BLaER1 (cell line): ENCODE data around the gene FBXO15.

Experiments used
- H3K27ac ChIP-seq: shearing (Covaris generic); formaldehyde crosslinking; 2 replicates; pipeline ENCODE4 v1.8.1; 2022
- H3K27me3 ChIP-seq: shearing (Covaris generic); formaldehyde crosslinking; 2 replicates; pipeline ENCODE4 v1.8.1; 2022
- H3K36me3 ChIP-seq: shearing (Covaris generic); formaldehyde crosslinking; 2 replicates; pipeline ENCODE4 v1.8.1; 2022
- H3K4me1 ChIP-seq: shearing (Covaris generic); formaldehyde crosslinking; 2 replicates; pipeline ENCODE4 v1.8.1; 2022
- H3K4me2 ChIP-seq: shearing (Covaris generic); formaldehyde crosslinking; 2 replicates; pipeline ENCODE4 v1.8.1; 2022
- H3K4me3 ChIP-seq: shearing (Covaris generic); formaldehyde crosslinking; 2 replicates; pipeline ENCODE4 v1.8.1; 2022
- H3K9ac ChIP-seq: shearing (Covaris generic); formaldehyde crosslinking; 2 replicates; pipeline ENCODE4 v1.8.1; 2022
- H3K9me3 ChIP-seq: shearing (Covaris generic); formaldehyde crosslinking; 2 replicates; pipeline ENCODE4 v1.8.1; 2022
- H4K20me1 ChIP-seq: shearing (Covaris generic); formaldehyde crosslinking; 2 replicates; pipeline ENCODE4 v1.8.1; 2022
- Cebpa-rat ChIP-seq: shearing (Covaris generic); IDR thresholded peaks from 2 replicates; pipeline ENCODE4 v1.8.1; 2022

Gene FBXO15

GRCh38 chr18:74068296-74068695 is 79.3 kb downstream of the FBXO15 start:
- Histone ChIP-seq H3K27me3 (no peaks in the 10 kb centered on the region), H3K9me3 (no peaks in the 10 kb centered on the region), H4K20me1 (no peaks in the 10 kb centered on the region), H3K36me3 (no peaks in the 10 kb centered on the region), H3K4me2 (no peak overlapping the region), H3K4me1 (peaks cover 12% of the 10 kb centered on the region), H3K27ac (no peak overlapping the region), H3K9ac (no peak overlapping the region), H3K4me3 (no peak overlapping the region)
- TF ChIP-seq Cebpa-rat, result no peak

- Histone ChIP-seq H3K4me1 (peaks cover 12% of the 10 kb centered on the region), H3K9ac (no peak overlapping the region), H3K36me3 (no peaks in the 10 kb centered on the region), H4K20me1 (no peaks in the 10 kb centered on the region), H3K27me3 (no peaks in the 10 kb centered on the region), H3K27ac (no peak overlapping the region), H3K4me2 (no peak overlapping the region), H3K9me3 (no peaks in the 10 kb centered on the region), H3K4me3 (no peak overlapping the region)
- no peak for TF ChIP-seq Cebpa-rat
Observed at GRCh38 chr18:74066018-74066417, 81.6 kb downstream of the FBXO15 start.

GRCh38 chr18:74065366-74065765 is 82.3 kb downstream of the FBXO15 start:
- TF ChIP-seq Cebpa-rat, result no peak
- Histone ChIP-seq H3K36me3 (no peaks in the 10 kb centered on the region), H3K4me1 (peaks cover 12% of the 10 kb centered on the region), H4K20me1 (no peaks in the 10 kb centered on the region), H3K27me3 (no peaks in the 10 kb centered on the region), H3K9me3 (no peaks in the 10 kb centered on the region), H3K4me3 (no peak overlapping the region), H3K4me2 (no peak overlapping the region), H3K27ac (no peak overlapping the region), H3K9ac (no peak overlapping the region)

- peak overlapping the region; percentile 30 for H3K4me2 ChIP-seq
Observed at GRCh38 chr18:74064510-74064909, 83.1 kb downstream of the FBXO15 start.

GRCh38 chr18:74063557-74063956 is 84.1 kb downstream of the FBXO15 start:
- Histone ChIP-seq H3K36me3 (no peaks in the 10 kb centered on the region), H3K4me3 (no peak overlapping the region)

More at GRCh38 chr18:74064510-74064909, 83.1 kb downstream of the FBXO15 start:
- no peak overlapping the region for H3K4me3 ChIP-seq
- no peaks in the 10 kb centered on the region for H3K36me3 ChIP-seq
- peaks cover 12% of the 10 kb centered on the region for H3K4me1 ChIP-seq
- H3K9ac ChIP-seq, result no peak overlapping the region
- no peaks in the 10 kb centered on the region for H3K27me3 ChIP-seq
- H3K27ac ChIP-seq, result no peak overlapping the region
- TF ChIP-seq Cebpa-rat, result no peak
- H4K20me1 ChIP-seq, result no peaks in the 10 kb centered on the region
- H3K9me3 ChIP-seq, result no peaks in the 10 kb centered on the region

GRCh38 chr18:74063023-74063422 is 84.6 kb downstream of the FBXO15 start:
- H3K36me3 ChIP-seq, result no peaks in the 10 kb centered on the region
- no peak overlapping the region for H3K4me2 ChIP-seq
- H3K4me3 ChIP-seq, result no peak overlapping the region
- H3K4me1 ChIP-seq, result peaks cover 12% of the 10 kb centered on the region
- H3K9ac ChIP-seq, result no peak overlapping the region
- no peaks in the 10 kb centered on the region for H4K20me1 ChIP-seq
- no peak overlapping the region for H3K27ac ChIP-seq
- 0 out of 2 replicates have a peak, but pooled peaks cover under 1% of the 10 kb centered on the region for H3K9me3 ChIP-seq
- no peaks in the 10 kb centered on the region for H3K27me3 ChIP-seq
- no peak for TF ChIP-seq Cebpa-rat

More at GRCh38 chr18:74063557-74063956, 84.1 kb downstream of the FBXO15 start:
- Histone ChIP-seq H3K9ac (no peak overlapping the region), H3K27ac (no peak overlapping the region), H3K4me2 (no peak overlapping the region), H3K4me1 (peaks cover 12% of the 10 kb centered on the region), H3K27me3 (no peaks in the 10 kb centered on the region), H3K9me3 (no peaks in the 10 kb centered on the region), H4K20me1 (no peaks in the 10 kb centered on the region)
- TF ChIP-seq Cebpa-rat, result no peak

- no peaks in the 10 kb centered on the region for H4K20me1 ChIP-seq
- H3K36me3 ChIP-seq, result no peaks in the 10 kb centered on the region
- H3K27me3 ChIP-seq, result no peaks in the 10 kb centered on the region
- peaks cover 12% of the 10 kb centered on the region for H3K4me1 ChIP-seq
- no peak overlapping the region for H3K4me2 ChIP-seq
- H3K4me3 ChIP-seq, result no peak overlapping the region
- no peak overlapping the region for H3K9ac ChIP-seq
- no peak for TF ChIP-seq Cebpa-rat
- 0 out of 2 replicates have a peak, but pooled peaks cover 5% of the 10 kb centered on the region for H3K9me3 ChIP-seq
- H3K27ac ChIP-seq, result no peak overlapping the region
Observed at GRCh38 chr18:74062037-74062436, 85.6 kb downstream of the FBXO15 start.

GRCh38 chr18:74060579-74060978 is 87.1 kb downstream of the FBXO15 start:
- H3K27ac ChIP-seq, result no peak overlapping the region
- no peak overlapping the region for H3K4me2 ChIP-seq
- 0 out of 2 replicates have a peak, but pooled peaks cover 7% of the 10 kb centered on the region for H3K9me3 ChIP-seq
- no peak overlapping the region for H3K4me3 ChIP-seq
- no peak for TF ChIP-seq Cebpa-rat
- H3K4me1 ChIP-seq, result peaks cover 12% of the 10 kb centered on the region
- no peaks in the 10 kb centered on the region for H3K27me3 ChIP-seq
- no peaks in the 10 kb centered on the region for H3K36me3 ChIP-seq
- no peak overlapping the region for H3K9ac ChIP-seq
- H4K20me1 ChIP-seq, result no peaks in the 10 kb centered on the region

GRCh38 chr18:74050807-74051206 is 96.8 kb downstream of the FBXO15 start:
- no peak overlapping the region for H3K27ac ChIP-seq
- H3K4me2 ChIP-seq, result no peak overlapping the region
- no peaks in the 10 kb centered on the region for H3K36me3 ChIP-seq
- no peak overlapping the region for H3K9ac ChIP-seq
- no peaks in the 10 kb centered on the region for H3K27me3 ChIP-seq
- TF ChIP-seq Cebpa-rat, result no peak
- no peak overlapping the region for H3K4me3 ChIP-seq
- H3K9me3 ChIP-seq, result peaks cover 13% of the 10 kb centered on the region; the same call in 1 of the 2 replicates
- H4K20me1 ChIP-seq, result no peaks in the 10 kb centered on the region
- H3K4me1 ChIP-seq, result no peaks in the 10 kb centered on the region

- Histone ChIP-seq H3K27me3 (no peaks in the 10 kb centered on the region), H4K20me1 (no peaks in the 10 kb centered on the region), H3K4me1 (peaks cover 7% of the 10 kb centered on the region), H3K9ac (no peak overlapping the region), H3K4me3 (no peak overlapping the region), H3K9me3 (peaks cover 10% of the 10 kb centered on the region; the same call in 1 of the 2 replicates), H3K4me2 (no peak overlapping the region), H3K36me3 (no peaks in the 10 kb centered on the region), H3K27ac (no peak overlapping the region)
- no peak for TF ChIP-seq Cebpa-rat
Observed at GRCh38 chr18:74040459-74041332, 106.9 kb downstream of the FBXO15 start.
